Amygdala (tissue), 56 donors: Measurements from ENCODE around the gene WDR64.
A peak's percentile ranks its signal among the peaks of the same experiment; 100 is the strongest.

Experiments
- DNase-seq, 56 donors: peaks; one replicate each; lab custom pipeline; 2025; lab: John Stamatoyannopoulos, UW

The WDR64 gene

DNA sequence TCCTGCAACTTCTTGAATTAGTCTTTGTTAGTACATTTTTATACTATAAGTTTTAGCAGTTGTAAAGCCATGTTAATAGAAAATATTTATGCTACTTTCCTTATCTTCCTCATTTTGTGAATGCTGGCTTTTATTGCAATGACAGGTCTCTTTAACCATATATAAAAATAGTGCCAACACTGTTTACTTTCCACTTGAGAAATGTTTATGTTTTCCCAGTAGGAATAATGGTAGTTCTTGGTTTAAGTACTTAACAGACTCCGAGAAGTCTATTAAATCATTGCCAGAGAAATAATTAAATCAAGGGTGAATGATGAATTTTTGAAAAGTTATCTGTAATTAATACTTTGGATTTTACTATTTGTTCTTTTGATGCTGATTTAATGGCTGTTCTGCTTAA is 21.6 kb upstream of the WDR64 start:
- DNase-seq = no peak

DNA sequence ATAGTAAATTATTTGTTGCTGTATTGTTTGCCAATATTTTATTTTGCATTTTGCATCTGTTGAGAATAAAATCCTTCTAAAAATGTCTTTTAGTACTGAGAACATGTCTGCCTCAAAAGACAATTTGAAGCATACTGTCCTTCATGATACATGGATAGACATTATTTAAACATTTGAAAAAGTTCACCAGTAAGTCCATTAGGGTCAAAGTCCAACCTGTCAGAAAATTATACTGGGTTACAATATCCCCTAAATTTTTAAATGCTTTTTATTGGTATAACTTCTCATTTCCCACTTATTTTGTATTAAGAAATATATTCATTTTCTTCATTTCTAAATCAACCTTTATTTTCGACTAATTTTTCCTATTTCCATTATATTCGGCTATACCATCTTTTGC is 21.2 kb upstream of the WDR64 start:
- DNase-seq = no peak

DNA sequence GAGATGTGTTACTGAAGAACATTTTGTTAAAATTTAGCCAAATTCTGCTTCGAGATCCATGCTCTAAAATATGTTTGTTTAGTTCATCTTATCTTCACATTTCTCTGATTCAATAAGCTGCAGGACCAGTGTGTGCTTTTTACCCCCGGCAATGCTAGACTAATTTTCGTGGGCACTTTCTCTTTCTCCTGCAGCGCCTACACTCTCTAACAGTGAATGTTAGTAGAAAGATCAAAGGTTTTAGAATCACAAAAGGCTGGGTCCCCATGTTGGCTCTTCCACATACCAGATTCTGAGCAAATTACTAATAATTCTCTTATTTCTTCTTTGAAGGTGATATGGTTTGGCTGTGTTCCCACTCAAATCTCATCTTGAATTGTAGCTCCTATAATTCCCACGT is 20.4 kb upstream of the WDR64 start:
- DNase-seq = no peak

DNA sequence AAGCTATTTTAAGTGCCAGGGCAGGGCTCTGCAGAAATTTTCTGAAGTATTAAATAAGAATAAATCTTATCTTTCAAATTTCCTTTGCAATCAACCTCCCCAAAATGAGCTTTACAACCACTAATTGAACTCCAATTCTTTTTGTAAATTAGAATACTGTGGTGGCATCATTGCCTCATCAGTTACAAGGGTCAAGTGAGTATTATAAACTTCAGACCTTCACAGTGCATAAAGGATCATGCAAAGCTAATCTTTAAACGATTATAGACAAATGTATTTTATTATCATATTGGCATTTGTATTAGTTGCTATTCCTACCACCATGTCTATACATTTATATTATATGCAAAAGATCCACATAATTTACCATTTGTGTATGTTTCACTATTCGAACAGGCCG is 19.1 kb upstream of the WDR64 start:
- no peak for DNase-seq

DNA sequence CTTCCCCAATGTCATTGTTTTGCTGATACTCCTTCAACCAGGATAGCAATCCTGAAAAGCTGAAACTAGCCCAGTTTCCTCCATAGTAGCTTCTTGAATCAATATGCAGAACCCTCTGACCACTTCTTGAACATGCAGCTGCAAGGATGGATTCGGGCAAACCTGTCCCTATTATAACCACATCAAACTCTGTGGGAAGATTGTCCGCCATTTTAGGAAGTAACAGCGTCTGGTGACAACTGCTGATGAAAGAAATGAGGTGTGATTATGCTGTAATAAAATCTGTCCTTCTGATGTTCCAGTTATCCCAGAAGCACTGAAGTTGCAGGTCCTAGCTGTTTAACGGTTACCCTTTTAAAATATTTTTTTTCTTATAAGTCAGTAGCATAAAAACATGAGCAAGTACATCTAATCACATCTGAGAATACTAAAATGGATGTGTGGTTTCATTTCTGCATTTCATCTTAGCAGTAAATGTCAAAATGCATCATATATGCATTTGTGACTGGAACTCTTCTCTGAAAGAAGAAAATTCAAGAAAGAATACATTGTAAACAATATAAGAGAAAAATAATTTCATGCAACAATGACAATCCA is 16.4 kb upstream of the WDR64 start:
- DNase-seq = no peak

DNA sequence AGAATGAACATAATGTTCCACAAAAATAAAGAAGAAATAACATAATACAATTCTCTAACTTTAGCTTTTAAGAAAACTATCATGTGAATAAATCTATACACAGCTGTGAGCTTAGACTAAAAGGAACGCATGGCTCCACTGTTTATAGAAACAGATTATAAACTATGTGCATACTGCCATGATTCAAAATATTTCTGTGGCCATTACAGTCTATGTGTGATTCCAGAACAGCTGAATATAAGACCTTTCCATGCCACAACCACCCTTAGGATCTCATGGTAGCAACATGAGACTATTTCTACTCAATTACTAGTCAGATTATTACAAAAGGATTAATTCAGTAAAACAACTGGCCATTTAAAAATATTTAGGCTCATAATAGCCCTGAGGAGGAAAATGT is 15.8 kb upstream of the WDR64 start:
- DNase-seq = no peak

DNA sequence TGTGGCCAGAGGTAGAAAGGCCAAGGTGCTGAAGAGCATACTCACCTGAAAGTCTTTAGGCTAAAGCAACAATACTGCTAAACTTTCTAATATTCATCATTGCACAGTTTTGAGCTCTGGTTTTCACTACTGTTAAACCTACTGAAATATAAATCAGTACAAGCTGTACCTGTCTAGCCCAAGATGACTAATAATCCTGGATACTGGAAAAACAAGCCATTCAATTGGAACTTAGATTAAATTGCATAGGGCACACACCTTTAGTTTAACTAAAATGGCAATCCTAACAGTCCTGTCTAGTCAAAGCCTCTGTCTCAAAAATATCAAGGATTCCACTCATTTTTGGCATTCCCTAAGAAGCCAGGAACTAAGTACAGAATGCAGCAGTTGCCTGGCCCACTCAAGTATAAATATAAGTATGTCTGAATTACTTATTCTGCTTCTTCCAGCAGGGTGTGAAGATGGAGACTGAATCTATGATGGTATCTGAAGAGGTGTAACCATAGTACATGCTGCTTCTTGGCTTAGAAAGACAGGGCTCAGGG is 15.0 kb upstream of the WDR64 start:
- DNase-seq = no peak

DNA sequence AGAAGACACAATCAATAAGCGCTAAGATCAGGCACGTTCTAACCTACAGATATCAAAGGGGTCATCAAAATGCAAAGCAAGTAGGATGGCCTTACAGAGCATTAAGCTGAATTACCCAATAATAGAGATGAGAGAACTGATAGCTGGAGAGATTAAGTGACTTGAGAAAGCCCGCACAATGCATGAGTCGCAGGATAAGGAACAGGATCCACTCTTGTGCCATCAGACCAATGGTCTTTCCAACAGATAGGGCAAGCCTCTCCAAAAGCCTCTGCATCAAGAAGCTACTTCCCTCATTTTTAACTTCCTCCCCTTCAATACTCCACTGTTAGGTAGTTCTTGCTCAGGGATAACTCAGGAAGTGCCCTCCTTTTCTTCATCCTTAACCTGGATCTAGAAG is 14.5 kb upstream of the WDR64 start:
- no peak for DNase-seq

DNA sequence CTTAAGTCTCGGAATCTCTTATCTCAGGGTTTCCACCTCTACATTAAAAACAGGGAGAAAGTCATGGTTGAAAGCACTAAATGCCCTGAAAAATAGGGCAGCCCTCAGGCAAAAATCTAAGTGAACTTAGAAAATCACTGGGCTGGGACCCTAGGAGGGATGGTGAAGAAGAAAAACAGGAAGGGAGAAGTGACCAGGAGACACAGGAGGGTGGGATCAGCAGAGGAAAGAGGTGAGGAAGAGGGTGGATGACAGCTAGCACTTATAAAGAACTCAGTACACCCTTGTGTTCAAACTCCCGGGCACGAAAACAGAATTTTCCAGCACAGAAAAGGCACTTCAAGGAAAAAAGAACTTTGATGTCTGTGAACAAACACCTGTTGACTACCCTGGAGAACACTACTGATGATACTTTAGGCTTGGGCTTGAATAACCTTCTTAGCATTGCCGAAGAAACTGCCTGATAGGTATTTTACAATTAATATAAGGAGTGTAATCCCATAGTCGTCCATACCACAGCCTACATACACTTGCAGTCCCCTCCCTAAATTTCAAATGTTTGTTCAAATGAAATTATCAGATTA is 13.9 kb upstream of the WDR64 start:
- DNase-seq = no peak

DNA sequence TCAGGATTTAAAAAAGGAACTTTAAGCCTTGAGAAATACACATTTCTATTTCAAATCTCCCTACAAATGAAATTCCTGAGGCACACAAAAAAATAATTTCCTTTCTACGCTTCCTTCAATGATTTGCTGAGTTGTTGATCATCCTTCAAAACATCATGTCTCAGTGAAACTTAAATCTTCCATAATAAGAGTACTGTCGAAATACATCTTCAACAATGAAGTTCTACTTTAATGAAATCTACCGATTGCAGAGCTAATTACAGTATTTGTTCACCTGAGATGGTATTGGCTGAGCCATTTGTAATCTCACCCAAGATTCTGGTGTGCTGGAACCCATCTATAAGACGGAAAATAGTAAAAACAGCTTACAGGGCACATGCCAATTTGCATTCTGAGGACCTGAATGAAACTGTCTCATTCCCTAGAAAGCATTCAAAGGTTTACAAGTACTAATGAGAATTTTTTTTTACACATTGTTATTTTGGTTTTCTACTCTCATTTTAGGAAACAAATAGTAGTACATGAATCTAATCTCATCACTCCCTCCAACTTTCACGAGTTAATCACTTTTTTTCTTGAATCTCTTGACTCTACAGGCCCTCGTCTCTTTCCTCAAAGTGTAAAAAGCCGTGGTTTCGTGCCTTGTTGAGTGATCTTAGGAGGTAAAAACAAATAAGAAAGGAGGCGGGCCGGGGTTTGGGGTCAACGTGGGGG is 13.0 kb upstream of the WDR64 start:
- no peak for DNase-seq

DNA sequence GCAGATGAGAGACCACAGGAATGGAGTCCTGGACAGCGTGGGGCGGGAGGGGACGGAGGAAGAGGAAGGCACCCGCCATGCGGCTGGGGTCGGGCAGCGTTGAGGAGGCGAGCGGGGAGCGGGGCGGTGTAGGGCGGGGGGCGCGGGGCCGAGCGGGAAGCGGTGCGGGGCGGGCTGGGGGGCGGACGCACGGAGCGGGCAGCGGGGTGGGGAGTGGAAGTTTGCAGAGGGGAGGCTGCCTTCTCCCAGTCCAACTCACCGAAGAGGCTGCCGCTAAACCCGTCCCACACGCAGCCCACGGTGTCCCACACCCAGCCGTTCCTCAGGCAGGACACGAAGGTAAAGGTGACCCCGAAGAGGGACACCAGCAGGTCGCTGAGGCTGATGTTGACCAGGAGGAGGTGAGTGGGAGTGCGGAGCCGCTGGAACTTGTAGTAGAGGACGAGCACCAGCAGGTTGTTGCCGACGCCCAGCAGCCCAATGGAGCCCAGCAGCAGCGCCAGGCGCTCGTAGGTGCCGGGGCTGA is 12.4 kb upstream of the WDR64 start:
- peak in 17 of 56 donors; percentile 16 to 69 (median 39) for DNase-seq

DNA sequence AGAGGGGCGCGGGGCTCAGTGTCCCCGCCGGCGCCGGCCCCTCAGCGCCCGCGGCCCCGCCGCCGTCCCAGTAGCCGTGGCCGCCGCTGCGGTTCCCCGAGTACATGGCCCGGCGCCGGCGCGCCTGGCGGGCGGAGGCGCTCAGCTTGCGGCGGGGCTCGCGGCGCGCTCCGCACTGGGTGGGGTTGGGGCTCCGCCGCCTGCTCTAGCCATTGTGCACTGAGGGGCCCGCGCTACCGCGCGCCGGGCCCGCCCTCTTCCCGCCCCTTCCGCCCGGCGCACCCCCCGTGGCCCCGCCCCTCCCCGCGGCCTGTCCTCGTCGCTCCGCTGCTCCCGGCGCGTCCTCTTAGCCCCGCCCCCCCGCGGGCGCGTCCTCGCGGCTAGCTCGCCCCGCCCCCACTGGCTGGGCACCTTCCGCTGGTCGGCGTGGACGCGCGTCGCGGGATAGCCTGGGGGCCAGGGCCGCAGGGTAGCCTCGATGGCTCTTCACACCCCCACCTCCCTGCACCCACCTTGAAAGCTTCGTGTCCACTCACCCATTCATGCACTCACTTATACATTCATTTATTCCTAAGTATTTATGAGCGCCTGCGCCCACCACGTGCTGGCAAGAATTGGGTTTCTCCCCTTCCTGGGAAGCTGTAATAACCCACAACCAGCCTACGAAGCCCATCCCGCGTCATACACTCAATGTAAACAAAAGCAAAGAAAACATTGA is 11.8 kb upstream of the WDR64 start, which contains the start of the genes CHML and OPN3:
Gene CHML (minus strand): TSS at position 221 of the 718 bp plus-strand sequence. CDS start 4,603 bp downstream, outside the sequence.
Gene OPN3 (minus strand): TSS at position 221 of the 718 bp plus-strand sequence. CDS start 115 bp downstream, at position 106.
- DNase-seq = peak; percentile 5 to 96 (median 86)

DNA sequence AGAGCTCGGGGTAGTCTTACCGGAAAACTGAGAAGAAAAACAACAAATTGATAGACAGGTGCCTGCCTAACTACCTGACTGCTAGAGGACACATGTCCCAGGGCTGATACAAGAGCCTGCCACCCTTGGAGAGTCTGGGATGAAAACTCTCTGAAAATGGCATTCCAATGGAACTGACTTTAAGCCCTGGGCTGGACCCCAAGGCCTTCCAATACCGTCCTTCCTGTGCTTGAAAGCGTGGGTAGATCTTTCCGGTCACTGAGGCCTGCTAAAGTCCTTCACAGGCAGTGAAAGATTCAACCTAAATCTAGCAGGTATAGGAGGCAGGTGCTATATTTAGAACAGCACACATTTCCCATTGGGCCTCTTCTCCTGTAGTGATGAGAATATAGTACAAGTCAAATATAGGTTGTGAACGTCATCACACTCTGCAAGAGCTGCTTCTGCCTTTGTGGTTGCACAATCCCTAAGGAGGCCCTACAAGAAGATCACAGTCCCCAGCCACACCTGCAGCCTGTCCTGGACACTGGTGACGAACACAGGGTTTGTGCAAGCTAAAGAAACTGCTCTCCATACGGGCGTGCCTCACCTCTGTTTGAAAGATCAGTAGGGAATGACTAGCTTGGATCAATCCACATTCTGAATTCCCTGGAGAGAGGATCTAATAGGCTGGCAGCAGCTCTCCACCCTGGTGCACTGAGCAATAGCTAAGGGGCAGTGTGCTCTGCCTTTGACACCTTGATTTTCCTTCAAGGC is 11.0 kb upstream of the WDR64 start:
- DNase-seq = peak in 2 of 56 donors; percentile 13

DNA sequence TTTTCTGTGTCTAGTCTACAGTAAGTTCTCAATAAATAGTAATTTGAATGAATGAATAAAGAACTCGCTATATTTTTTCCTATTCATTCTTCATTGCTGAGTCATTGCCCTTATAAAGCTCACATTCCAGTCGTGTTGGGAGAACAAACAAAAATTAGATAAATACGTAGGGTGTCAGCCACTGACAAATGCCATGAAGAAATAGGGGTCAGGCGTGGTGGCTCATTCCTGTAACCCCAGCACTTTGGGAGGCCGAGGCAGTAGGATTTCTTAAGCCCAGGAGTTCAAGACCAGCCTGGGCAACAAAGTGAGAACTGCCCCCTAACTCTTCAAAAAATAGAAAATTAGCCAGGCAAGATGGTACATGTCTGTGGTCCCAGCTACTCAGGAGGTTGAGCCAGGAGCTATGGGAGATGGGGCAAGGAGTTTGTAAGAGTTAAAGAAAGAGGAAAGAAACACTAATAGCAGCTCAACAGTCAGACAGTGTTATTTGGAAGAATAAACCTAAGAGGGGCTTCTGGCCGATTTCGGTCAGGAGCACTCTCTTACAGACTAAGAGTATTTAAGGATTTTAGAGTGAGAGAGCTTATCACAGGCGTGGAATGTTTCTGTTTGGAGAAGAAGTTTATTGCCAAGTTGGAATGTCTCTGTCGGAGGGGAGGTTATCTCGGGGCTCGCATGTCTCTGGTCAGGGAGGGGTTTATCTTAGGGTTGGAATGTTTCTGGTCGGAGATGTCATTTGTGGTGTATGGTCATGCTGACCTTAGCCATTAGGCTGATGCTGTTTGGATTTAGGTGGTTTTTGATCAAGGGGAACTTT is 10.1 kb upstream of the WDR64 start:
- no peak for DNase-seq

DNA sequence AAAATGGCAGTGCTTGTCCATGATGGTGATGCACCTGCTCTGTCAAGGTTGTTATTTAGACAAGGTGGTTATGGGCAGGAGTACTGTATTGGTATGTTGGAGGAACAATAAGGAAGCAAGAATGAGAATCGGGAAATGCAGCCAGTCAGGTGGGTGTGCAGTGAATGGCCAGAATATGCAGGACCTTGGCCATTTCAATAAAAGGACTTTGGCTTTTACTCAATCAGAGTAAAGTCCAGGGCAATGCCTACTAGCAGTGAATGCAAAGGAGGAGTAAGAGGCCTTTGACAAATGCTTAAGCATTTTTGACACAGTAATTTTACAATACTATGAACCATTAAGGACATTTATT is 9.5 kb upstream of the WDR64 start:
- DNase-seq = no peak

DNA sequence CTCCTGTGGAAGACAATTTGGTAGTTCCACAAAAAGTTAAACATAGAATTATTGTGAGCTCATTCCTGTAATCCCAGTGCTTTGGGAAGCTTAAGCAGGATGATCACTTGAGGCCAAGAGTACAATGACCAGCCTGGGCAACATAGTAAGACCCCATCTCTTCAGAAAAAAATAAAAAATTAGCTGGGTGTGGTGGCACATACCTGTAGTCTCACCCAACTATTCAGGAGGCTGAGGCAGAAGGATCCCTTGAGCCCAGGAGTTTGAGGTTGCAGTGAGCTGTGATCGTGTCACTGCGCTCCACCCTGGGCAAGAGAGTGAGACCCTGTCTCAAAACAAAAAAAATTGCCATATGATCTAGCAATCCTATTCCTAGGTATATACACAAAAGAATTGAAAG is 7.8 kb upstream of the WDR64 start:
- no peak for DNase-seq

DNA sequence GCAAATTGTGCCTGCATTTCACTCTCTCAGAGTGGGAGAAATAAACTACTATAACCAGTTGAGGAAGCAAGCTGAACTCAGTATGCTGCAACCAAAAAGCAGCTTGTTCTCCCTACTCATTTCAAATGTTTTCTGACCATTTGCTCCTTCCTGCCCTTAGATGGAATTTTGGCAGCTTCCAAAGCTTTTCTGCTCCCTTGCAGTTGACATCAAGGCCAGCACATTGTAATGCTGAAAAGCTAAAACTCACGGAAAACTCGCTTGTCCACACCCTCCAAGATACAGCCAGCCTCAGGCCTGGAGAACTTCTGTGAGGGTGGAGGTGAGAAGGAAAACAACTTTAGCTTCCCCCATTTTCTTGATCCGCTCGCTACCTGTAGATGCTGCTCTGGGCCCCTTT is 6.9 kb upstream of the WDR64 start:
- no peak for DNase-seq

DNA sequence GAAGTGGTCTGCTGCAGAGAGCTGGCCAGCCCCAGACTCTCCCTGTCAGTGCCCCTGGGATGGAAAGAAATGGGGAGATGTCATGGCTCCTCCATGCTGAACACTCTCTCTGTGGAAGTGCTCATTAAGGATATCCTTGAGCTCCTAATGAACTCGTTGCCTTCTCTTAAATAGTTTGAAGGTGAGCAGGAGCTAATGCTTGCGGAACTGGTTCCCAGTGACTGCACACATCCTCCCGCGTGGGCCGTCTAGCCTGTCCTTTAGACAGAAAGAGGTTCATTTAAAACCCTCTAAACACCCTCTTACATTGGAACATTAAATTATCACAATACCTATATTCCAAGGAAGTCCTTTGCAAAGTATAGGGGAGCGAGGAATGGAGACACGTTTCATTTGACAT is 5.9 kb upstream of the WDR64 start:
- no peak for DNase-seq

DNA sequence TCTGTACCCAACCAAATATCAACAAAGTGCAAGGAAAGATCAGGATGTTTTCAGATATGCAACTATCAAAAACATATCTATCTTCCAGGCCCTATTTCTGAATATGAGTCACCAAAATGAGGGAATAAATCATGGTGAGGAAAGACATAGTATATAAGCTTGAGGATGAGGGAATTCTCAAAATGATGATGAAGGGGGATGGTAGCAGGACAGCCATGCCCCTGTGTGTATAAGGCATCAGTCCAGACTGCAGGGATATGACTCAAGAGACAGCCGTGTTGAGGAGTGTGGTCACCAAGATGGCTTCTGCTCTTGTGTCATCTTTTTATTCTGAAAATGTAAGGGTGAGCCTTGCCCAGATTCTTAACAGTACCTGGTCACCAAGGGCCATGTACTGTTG is 4.4 kb upstream of the WDR64 start:
- no peak for DNase-seq
